ENCODE results near the gene SLC26A6.
A peak's percentile ranks its signal among the peaks of the same experiment; 100 is the strongest.

DNA sequence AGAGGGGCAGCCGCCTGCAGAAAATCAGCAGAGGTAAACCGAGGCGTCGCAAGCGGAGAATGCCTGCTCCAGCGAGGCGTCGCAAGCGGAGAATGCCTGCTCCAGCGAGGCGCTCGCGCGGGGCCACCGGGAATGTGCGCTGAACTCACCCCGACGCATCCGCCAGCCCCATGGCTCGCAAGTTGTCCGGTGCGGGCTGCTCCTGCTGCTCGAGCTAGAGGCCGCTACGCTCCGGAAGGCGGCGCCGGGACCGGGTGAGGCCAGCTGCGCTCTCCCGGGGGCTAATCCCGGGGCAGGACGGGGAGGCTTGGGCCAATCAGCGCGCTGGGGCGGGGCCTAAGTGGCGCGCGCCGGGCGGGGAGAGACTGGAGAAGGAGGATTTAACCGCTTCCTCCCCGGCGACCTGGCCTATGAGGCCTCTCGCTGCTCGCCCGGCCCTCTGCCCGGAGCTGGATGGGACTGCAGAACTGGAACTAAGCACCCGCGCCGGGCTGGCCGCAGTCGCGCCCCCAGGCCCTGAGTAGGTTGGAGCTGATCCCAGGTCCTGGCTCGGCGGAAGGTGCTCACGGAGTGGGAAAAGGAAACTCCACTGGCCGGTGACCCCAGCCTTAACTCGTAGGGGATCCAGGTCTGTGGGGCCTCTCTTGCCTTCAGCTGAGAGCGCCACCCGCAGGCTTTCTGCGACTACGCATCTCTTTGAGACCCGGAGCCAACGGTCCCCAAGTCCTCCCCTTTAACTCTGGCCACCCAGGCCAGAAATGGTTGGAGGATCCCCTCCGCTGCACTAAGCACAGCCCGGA, at the start of gene SLC26A6:
- TF ChIP-seq POLR2A (IDR thresholded peaks at IDR 0.05) = peak; percentile 66
- TF ChIP-seq, protein P1, sequence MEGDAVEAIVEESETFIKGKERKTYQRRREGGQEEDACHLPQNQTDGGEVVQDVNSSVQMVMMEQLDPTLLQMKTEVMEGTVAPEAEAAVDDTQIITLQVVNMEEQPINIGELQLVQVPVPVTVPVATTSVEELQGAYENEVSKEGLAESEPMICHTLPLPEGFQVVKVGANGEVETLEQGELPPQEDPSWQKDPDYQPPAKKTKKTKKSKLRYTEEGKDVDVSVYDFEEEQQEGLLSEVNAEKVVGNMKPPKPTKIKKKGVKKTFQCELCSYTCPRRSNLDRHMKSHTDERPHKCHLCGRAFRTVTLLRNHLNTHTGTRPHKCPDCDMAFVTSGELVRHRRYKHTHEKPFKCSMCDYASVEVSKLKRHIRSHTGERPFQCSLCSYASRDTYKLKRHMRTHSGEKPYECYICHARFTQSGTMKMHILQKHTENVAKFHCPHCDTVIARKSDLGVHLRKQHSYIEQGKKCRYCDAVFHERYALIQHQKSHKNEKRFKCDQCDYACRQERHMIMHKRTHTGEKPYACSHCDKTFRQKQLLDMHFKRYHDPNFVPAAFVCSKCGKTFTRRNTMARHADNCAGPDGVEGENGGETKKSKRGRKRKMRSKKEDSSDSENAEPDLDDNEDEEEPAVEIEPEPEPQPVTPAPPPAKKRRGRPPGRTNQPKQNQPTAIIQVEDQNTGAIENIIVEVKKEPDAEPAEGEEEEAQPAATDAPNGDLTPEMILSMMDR (IDR thresholded peaks at IDR 0.05) = peak; percentile 22 to 73 (median 46)
- TF ChIP-seq POLR2AphosphoS5 (IDR thresholded peaks at IDR 0.05) = peak; percentile 96
